Measurements from ENCODE around the gene LSM2. TPM values are rescaled to one million over a fixed set of nuclear protein-coding genes. Genes with fewer than 3 reads are reported as not detected.
A peak's percentile ranks its signal among the peaks of the same experiment; 100 is the strongest.

LSM2 gene
- total RNA-seq, 4 donors from 2014 or later = 25.1 to 43.7 (median 32.9) TPM

DNA sequence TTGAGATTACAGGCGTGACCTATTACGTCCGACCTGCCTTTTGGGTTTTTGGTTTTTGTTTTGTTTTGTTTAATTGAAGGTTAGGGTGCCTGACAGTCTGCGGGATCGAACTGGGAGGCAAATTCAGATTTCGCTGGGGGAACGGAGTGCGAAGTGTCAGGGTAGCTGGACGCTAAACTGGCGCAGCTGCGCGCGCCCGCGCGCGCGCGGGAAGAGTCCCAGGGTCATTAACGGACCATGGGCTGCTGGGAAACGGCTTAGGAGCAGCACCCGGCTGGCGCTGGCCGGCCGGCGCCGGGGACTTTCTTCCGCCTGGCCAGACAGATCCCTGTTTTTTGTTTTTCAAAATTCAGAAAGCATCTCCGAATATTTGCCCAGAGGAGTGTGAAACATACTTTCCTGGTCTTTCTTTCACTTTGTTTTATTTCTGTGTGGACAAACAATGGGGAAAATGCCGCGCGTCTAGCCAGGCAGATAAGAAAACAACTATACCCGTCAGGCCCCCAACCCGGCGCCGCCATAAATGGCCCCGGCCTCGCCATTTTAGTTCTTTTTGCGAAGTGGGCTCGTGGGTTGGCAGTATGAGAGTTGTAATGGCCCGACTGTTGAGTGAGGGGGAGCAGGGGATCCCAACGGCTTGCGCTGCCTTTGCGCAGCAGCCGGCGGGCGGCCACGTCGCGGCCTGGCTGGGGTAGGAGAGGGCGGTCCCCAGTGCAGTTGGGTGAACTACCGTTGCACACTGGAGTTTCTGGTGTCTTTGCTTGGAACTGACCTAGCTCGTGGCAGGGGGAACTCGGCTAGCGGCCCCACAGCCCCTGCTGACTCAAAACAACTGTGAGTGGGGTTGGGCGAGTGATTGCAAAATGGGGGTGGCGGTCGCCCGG, 27.8 kb upstream of the LSM2 start:
- Histone ChIP-seq H3K27ac (peak overlapping the region; percentile 87 to 97 (median 92)), H3K4me3 (peak overlapping the region; percentile 68 to 96 (median 84)), H3K36me3 (peaks cover 0 to 27% of the 10 kb centered on the region in 2 donors), H3K27me3 (no peaks in the 10 kb centered on the region), H3K9me3 (no peaks in the 10 kb centered on the region), H3K4me1 (peaks cover 40 to 47% of the 10 kb centered on the region in 2 donors)
- intact Hi-C loops (cut with DNase I; ENCODE audit: low total_unique reads) (loop anchor here (2.0 to 10.0 kb wide), 5 partner anchors 28 to 290 kb away; partner anchors contain the start of genes ATP6V1G2, CSNK2B, DDX39B and EHMT2), in situ Hi-C loops (cut with MboI; ENCODE audit: low sequenced_read_pairs in 4 of 4) (loop anchor here in 2 of 4 donors (10.0 kb wide), 3 partner anchors 60 to 160 kb away; partner anchors contain the start of genes VWA7 (in 2 of the 2) and LY6G5C (in 1 of the 2))
- ATAC-seq (peak; percentile 86 to 87), DNase-seq (peak; percentile 76 to 87)
- peak in 1 of 5 experiments; percentile 9 for TF ChIP-seq CTCF (IDR thresholded peaks at IDR 0.05 in 4 of 5, conservative IDR thresholded peaks at IDR 0.05 in 1 of 5)
- TF ChIP-seq POLR2A (IDR thresholded peaks at IDR 0.05) = peak; percentile 73 to 74

DNA sequence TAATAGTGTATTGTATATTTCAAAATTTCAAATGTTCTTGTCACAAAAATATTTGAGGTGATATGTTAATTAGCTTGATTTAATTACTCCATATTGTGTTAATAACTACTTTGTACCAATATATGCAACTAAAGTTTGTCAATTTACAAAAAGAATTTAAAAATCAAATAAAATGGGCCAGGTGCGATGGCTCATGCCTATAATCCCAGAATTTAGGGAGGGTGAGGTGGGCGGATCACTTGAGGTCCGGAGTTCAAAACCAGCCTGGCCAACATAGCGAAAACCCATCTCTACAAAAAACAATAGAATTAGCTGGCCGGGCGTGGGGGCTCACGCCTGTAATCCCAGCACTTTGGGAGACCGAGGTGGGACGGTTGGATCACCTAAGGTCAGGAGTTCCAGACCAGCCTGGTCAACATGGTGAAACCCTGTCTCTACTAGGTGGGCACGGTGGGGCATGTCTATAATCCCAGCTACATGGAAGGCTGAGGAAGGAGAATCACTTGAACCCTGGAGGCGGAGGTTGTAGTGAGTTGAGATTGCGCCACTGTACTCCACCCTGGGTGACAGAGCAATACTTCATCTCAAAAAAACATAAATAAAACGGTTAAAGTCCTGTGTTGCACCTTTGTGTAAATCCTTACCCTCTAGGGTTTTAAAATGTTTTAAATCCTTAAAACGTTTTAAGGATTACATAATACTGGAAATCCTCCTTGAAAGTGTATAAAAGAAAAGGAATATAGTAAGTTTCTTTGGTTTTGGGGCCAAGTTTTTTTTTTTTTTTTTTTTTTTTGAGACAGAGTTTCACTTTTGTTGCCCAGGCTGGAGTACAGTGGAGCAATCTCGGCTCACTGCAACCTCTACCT, 24.8 kb upstream of the LSM2 start:
- no peaks in the 10 kb centered on the region for H3K36me3 ChIP-seq
- ATAC-seq = no peak
- in situ Hi-C loops (cut with MboI; ENCODE audit: low sequenced_read_pairs in 4 of 4) = loop anchor here in 2 of 4 donors (10.0 kb wide), 3 partner anchors 57 to 157 kb away; partner anchors contain the start of genes VWA7 (in 2 of the 2) and LY6G5C (in 1 of the 2)
- no peaks in the 10 kb centered on the region for H3K27me3 ChIP-seq
- intact Hi-C loops (cut with DNase I; ENCODE audit: low total_unique reads) = loop anchor here (5.0 to 10.0 kb wide), 2 partner anchors 164 to 287 kb away; partner anchors contain the start of genes ATP6V1G2, CSNK2B, DDX39B and LY6G5B
- peaks cover 23 to 28% of the 10 kb centered on the region in 2 donors for H3K4me1 ChIP-seq
- H3K4me3 ChIP-seq = peak overlapping the region in 1 of 4 donors; percentile 67
- no peaks in the 10 kb centered on the region for H3K9me3 ChIP-seq
- peak overlapping the region; percentile 87 to 97 (median 92) for H3K27ac ChIP-seq
- DNase-seq = no peak
- no peak for TF ChIP-seq CTCF (IDR thresholded peaks at IDR 0.05 in 4 of 5, conservative IDR thresholded peaks at IDR 0.05 in 1 of 5)

- H3K4me3 ChIP-seq = peak overlapping the region; percentile 67 to 78 (median 73)
- peak overlapping the region; percentile 87 to 97 (median 92) for H3K27ac ChIP-seq
- no peaks in the 10 kb centered on the region for H3K9me3 ChIP-seq
- peaks cover 23 to 28% of the 10 kb centered on the region in 2 donors for H3K4me1 ChIP-seq
- ATAC-seq (no peak), DNase-seq (no peak)
- no peaks in the 10 kb centered on the region for H3K36me3 ChIP-seq
- intact Hi-C loops (cut with DNase I; ENCODE audit: low total_unique reads) (loop anchor here (1.0 to 10.0 kb wide), 5 partner anchors 36 to 286 kb away; partner anchors contain the start of genes ATP6V1G2, CSNK2B, DDX39B and LY6G5B), in situ Hi-C loops (cut with MboI; ENCODE audit: low sequenced_read_pairs in 4 of 4) (loop anchor here in 2 of 4 donors (10.0 kb wide), 3 partner anchors 56 to 156 kb away; partner anchors contain the start of genes VWA7 (in 2 of the 2) and LY6G5C (in 1 of the 2))
- no peaks in the 10 kb centered on the region for H3K27me3 ChIP-seq
- no peak for TF ChIP-seq CTCF (IDR thresholded peaks at IDR 0.05 in 4 of 5, conservative IDR thresholded peaks at IDR 0.05 in 1 of 5)
- TF ChIP-seq POLR2A (IDR thresholded peaks at IDR 0.05) = no peak
These were observed 24.1 kb upstream of the LSM2 start for GRCh38 chr6:31830886-31831335.

Data from gastrocnemius medialis (tissue), 4 donors.